Right lobe of liver (tissue), 4 donors: ENCODE measurements around the gene GALNT7.

Source experiments
- POLR2A ChIP-seq: fragments of 450-650 bp; IDR thresholded peaks from one replicate; pipeline ENCODE4 v1.6.1; 2017; ENCODE audit warnings: antibody characterized with exemption, mild to moderate bottlenecking
- TF ChIP-seq, protein P1 (sequence below), 4 donors: fragments of 200-600 bp in 3 of 4; fragments of 450-650 bp in 1 of 4; IDR thresholded peaks; one replicate each; pipeline versions ENCODE4 v1.5.1 to v1.8.0; 2016 to 2022; ENCODE audit warnings: antibody characterized with exemption in 4 of 4, mild to moderate bottlenecking in 2 of 4
- donor health status: DM: no; HTN: no; CAD: no.
- donor health status: DM: no; HTN: no; CAD: no.
- donor health status: DM: no; HTN: yes; CAD: no.

DNA sequence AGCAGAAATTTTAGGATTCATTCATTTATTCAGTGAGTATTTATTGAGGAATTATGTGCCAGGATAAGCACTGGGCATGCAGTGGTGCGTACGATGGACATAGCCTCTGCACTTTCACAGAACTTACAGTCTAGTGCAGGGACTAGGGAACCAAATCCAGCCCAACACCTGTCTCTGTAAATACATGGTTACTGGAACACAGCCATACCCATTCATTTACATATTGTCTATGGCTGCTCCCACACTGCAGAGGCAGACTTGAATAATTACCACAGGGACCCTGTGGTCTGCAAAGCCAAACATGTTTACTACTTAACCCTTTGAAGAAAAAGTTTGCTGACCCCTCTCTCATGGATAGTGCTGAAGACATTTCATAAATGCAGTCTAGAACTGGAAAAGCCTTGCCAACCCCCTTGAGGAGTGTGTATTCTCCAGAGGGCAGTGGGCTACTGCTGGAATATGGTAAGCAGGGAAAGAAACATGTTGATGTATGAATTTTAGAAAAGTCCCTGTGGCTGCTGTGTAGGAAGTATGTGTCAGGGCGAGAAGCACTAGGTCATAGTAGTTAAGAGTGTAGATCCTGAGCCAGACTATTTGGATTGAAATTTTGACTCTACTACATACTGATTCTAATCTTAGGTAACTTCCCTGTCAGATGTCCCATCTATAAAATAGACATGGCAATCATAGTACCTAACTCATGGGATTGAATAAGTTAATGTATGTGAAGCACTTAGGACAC lies 75.5 kb downstream of the GALNT7 start:
- TF ChIP-seq, protein P1, sequence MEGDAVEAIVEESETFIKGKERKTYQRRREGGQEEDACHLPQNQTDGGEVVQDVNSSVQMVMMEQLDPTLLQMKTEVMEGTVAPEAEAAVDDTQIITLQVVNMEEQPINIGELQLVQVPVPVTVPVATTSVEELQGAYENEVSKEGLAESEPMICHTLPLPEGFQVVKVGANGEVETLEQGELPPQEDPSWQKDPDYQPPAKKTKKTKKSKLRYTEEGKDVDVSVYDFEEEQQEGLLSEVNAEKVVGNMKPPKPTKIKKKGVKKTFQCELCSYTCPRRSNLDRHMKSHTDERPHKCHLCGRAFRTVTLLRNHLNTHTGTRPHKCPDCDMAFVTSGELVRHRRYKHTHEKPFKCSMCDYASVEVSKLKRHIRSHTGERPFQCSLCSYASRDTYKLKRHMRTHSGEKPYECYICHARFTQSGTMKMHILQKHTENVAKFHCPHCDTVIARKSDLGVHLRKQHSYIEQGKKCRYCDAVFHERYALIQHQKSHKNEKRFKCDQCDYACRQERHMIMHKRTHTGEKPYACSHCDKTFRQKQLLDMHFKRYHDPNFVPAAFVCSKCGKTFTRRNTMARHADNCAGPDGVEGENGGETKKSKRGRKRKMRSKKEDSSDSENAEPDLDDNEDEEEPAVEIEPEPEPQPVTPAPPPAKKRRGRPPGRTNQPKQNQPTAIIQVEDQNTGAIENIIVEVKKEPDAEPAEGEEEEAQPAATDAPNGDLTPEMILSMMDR (IDR thresholded peaks at IDR 0.05), result no peak
- TF ChIP-seq POLR2A, result no peak
